ENCODE data around the gene EGLN2. TPM values are rescaled to one million over a fixed set of nuclear protein-coding genes. Genes with fewer than 3 reads are reported as not detected.

The EGLN2 gene
- total and polyA plus RNA-seq, 9 of the 15 experiments (the other 6 are each of a cell fraction or from before 2014, with no cell fraction given), result 9.6 to 114 (median 71.0) TPM

- no peak for TF ChIP-seq TFE3 (CRISPR knock-in tag; IDR thresholded peaks at IDR 0.05)
- no peak for TF ChIP-seq FOXK1 (CRISPR knock-in tag; IDR thresholded peaks at IDR 0.05; ENCODE audit: borderline replicate concordance)
- peak in 1 of 2 experiments; percentile 28; a peak in 1 of 4 replicates for TF ChIP-seq BCLAF1 (IDR thresholded peaks at IDR 0.05; ENCODE audit: borderline replicate concordance in 1 of 2, control insufficient read depth in 1 of 2, low read depth in 2 of 2, low read length in 1 of 2)
- TF ChIP-seq ZKSCAN3 (CRISPR knock-in tag; IDR thresholded peaks at IDR 0.05), result no peak
- TF ChIP-seq TRIM28 (IDR thresholded peaks at IDR 0.05), result no peak
- 0 out of 2 replicates have a peak, but pooled peaks have one; percentile 3 for TF ChIP-seq ZNF583 (CRISPR knock-in tag; IDR thresholded peaks at IDR 0.05)
- no peak for TF ChIP-seq PPARD (CRISPR knock-in tag; IDR thresholded peaks at IDR 0.05)
- TF ChIP-seq MBD2 (IDR thresholded peaks at IDR 0.05; ENCODE audit: borderline replicate concordance, low read depth), result no peak
- peak; percentile 8 for TF ChIP-seq ASH1L (IDR thresholded peaks at IDR 0.05; ENCODE audit: borderline replicate concordance, low read depth, partially characterized antibody)
- TF ChIP-seq L3MBTL2 (IDR thresholded peaks at IDR 0.05), result peak; percentile 83
- peak; percentile 46; the same call in 1 of the 2 replicates for TF ChIP-seq E2F1 (CRISPR knock-in tag; IDR thresholded peaks at IDR 0.05)
- no peak for TF ChIP-seq ZNF707 (CRISPR knock-in tag; conservative IDR thresholded peaks at IDR 0.05)
- no peak for TF ChIP-seq ZNF830 (CRISPR knock-in tag; IDR thresholded peaks at IDR 0.05)
- no peak for TF ChIP-seq FOXM1 (IDR thresholded peaks at IDR 0.05; ENCODE audit: low read depth)
- no peak for TF ChIP-seq FOXM1 (CRISPR knock-in tag; IDR thresholded peaks at IDR 0.05; ENCODE audit: low read depth)
- TF ChIP-seq PML (IDR thresholded peaks at IDR 0.05; ENCODE audit: low read length), result peak; percentile 28; the same call in 1 of the 2 replicates
- TF ChIP-seq HMGXB4 (CRISPR knock-in tag; IDR thresholded peaks at IDR 0.05), result peak; percentile 53; the same call in 1 of the 2 replicates
- peak; percentile 76 for TF ChIP-seq PHF8 (IDR thresholded peaks at IDR 0.05; ENCODE audit: borderline replicate concordance, low read length)
- peak; percentile 74 for TF ChIP-seq ZNF143 (CRISPR knock-in tag; IDR thresholded peaks at IDR 0.05)
Observed at GRCh38 chr19:40750874-40751537, 48.0 kb upstream of the EGLN2 start, which contains the start of gene SNRPA (continued).

Measured in K562 (cell line).